Fibroblast of lung (primary cell): ENCODE results near the gene HM13.

ENCODE experiments used
- EZH2 ChIP-seq: IDR thresholded peaks from 2 replicates; pipeline ENCODE4 v1.5.1; 2012; ENCODE audit warnings: low read length, control low read depth, mild to moderate bottlenecking; ENCODE audit errors: missing control alignments
- TF ChIP-seq, protein P1 (sequence below), 2 donors: IDR thresholded peaks in 1 of 2; conservative IDR thresholded peaks in 1 of 2; 1 replicate in 1 of 2; 2 replicates in 1 of 2; pipeline ENCODE4 v1.5.1; 2011 to 2012; ENCODE audit warnings: low read length in 2 of 2, control low read depth in 1 of 2, inconsistent platforms in 1 of 2, low read depth in 1 of 2, mild to moderate bottlenecking in 1 of 2

- no peak for TF ChIP-seq EZH2
- TF ChIP-seq, protein P1, sequence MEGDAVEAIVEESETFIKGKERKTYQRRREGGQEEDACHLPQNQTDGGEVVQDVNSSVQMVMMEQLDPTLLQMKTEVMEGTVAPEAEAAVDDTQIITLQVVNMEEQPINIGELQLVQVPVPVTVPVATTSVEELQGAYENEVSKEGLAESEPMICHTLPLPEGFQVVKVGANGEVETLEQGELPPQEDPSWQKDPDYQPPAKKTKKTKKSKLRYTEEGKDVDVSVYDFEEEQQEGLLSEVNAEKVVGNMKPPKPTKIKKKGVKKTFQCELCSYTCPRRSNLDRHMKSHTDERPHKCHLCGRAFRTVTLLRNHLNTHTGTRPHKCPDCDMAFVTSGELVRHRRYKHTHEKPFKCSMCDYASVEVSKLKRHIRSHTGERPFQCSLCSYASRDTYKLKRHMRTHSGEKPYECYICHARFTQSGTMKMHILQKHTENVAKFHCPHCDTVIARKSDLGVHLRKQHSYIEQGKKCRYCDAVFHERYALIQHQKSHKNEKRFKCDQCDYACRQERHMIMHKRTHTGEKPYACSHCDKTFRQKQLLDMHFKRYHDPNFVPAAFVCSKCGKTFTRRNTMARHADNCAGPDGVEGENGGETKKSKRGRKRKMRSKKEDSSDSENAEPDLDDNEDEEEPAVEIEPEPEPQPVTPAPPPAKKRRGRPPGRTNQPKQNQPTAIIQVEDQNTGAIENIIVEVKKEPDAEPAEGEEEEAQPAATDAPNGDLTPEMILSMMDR (conservative IDR thresholded peaks at IDR 0.05 in 1 of 2, IDR thresholded peaks at IDR 0.05 in 1 of 2; ENCODE audit: low read depth in 1 of 2, low read length in 2 of 2): no peak
Measured at GRCh38 chr20:31565699-31566318, 51.6 kb downstream of the HM13 start.
